Measurements from ENCODE around the gene SLC4A1AP.
"Not testable (repeated sequence)": the region's sequence is repeated elsewhere in the genome, so short reads cannot be mapped to it uniquely, and the experiment has no call there.

The SLC4A1AP gene

DNA sequence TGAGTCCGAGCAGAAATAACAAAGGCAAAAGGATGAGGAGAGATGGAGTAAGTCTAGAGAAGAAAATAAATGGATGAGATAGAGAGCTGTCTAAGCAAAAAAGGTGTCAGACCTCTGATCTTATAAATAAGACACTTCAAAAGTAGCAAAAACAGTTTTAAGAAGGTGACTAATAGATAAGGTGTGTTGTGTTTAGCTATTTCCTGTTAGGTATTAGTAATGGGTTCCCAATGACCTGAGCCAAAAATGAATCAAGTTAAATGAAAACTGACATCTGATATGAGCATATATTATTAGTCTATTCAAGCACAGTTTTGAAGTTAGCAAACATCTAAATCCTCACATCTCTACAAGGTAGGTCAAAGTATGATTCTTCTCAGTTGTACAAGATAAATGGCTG lies 10.9 kb upstream of the SLC4A1AP start:
- no peak for DNase-seq (ENCODE audit: low read depth)

DNA sequence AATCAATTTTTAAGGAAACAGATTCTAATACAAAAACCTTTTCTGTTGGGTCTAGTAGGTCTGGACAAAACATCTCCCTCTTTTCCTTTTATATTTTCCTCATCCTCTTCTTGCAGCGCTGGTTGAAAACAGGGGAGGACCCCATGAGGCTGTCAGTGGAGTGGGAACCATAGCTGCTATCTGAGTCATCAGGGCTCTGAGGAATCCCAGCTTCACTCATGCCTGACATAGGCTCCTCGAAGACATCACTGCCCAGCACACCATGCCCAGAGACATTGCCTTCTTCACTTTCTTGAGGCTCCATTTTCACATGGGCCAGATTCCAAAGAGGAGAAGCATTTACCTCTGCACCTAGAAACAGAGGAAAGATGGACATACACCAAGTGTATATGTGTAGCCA lies 10.3 kb upstream of the SLC4A1AP start:
- no peak for DNase-seq (ENCODE audit: low read depth)

DNA sequence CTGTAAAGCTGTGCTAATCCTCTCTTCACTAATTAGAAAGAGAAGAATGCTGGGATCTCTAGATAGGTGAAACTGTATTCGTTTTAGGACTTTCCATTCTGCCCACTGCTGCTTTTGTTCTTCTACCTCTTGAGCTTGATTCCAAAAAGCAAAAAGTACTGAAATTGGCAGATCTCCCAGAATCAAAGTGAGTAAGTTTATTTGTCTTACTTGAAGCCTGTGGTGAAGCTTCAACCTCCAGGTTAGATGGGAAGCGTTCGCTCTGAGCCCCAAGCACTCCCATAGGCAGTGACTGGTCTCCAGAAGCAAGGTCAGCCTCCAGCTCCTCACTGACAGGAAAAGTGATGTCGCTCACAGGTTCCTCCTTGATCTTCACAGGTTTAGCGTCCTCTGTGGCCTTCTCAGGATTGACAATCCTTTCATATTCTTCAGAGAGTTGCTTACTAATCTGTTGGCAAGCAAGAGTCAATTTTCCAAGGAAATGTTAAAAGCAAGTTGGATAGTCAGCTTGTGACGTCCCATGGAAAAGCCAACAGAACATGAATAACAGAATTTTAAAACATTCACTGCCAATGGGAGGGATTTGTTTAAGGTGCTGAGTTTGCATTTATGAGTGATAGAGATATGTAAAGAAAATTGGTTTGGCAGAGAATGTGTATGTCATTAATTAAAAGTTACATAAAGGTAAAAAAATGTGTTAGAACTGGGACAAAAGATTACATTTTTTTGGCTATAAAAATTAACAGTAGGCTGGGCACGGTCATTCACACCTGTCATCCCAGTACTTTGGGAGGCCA lies 8.3 kb upstream of the SLC4A1AP start:
- DNase-seq (ENCODE audit: low read depth) = no peak

DNA sequence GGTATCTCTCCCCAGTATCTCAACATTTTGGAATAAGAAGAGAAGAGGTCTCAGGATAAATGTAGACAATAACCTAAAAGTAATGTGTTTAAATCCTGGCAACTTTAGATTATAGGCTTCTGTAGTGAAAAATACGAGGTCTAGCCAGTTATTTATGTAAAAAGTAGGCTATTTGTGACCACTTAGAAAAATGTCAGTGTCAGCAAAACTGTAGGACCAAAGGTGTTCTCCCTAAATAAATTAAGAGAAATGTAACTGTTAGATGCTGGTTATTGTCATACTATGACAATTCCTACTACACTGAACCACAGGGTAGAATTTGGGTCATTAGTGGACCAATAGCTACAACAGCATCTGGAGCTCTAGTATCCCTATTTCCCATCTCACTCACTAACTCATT lies 2.3 kb upstream of the SLC4A1AP start:
- no peak for DNase-seq (ENCODE audit: low read depth)

DNA sequence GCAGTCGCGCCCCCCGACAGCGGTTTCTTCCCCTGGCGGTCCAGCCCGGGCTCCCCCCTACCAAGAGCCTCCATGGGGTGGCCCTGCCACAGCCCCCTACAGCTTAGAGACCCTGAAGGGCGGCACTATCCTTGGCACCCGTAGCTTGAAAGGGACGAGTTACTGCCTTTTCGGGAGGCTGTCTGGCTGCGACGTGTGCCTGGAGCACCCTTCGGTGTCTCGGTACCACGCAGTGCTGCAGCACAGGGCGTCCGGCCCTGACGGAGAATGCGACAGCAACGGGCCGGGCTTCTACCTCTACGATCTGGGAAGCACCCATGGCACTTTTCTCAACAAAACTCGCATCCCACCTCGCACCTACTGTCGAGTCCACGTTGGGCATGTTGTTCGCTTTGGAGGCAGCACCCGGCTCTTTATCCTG lies 475 bp downstream of the SLC4A1AP start:
- no peak for DNase-seq (ENCODE audit: low read depth)

DNA sequence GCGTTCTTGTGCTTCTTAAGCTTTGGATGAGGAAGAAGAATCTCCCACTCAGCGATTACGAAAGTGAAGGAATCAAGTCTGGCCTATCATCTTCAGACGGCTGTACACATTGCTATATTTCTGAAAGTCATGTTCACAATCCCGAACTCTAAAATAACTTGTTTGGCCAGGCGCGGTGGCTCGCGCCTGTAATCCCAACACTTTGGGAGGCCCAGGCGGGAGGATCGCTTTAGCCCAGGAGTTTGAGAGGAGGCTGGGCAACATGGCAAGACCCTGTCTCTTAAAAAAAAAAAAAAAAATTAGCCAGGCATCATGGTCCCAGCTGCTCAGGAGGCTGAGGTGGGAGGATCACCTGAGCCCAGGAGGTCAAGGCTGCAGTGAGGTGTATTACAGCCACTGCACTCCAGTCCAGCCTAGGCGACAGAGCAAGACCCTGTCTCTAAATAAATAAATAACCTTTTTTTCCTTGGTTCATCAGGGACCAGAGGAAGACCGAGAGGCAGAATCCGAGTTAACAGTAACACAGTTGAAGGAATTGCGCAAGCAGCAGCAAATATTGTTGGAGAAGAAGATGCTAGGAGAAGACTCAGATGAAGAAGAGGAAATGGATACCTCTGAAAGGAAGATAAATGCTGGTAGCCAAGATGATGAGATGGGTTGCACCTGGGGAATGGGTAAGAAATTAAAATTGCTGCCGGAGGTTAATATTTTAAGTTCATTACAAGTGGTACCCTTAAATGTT lies 1.1 kb downstream of the SLC4A1AP start:
- no peak for DNase-seq (ENCODE audit: low read depth)

DNA sequence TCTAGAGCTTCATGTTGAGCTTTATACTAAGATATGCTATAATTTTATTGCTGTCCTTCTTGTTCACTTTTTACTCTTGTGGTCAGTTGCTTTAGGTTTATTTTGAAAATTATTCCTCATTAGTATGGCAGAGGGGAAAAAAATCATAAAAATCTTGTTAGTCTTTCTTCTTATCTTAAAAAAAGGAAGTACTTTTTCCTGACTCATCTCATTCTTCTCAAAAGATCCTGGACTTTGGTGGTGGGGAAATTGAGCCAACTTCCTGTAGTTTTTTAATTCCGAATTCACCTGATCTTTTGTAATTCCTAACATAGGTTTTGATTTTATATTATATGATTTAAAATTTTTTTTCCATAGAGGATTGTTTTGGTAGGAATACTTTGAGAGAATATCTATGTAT lies 3.8 kb downstream of the SLC4A1AP start:
- DNase-seq (ENCODE audit: low read depth) = no peak

DNA sequence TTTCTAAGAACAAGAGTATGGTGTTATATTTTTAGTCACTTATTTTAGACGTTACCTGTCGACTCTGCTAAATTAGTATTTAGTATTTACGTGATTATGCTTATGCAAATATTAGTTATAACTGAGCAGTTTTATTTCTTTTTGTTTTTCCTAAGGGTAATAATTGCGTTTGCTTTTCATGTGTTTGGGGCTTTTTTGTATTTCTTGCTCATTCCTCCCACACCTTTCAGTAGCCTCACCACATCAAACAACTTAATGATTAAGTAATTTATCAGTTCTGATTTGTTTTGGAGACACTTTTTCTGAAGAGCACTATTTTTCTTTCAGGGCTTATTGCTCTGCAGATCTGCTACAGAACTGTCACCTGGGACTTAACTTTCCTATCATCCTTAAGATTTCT lies 7.5 kb downstream of the SLC4A1AP start:
- DNase-seq (ENCODE audit: low read depth) = no peak

DNA sequence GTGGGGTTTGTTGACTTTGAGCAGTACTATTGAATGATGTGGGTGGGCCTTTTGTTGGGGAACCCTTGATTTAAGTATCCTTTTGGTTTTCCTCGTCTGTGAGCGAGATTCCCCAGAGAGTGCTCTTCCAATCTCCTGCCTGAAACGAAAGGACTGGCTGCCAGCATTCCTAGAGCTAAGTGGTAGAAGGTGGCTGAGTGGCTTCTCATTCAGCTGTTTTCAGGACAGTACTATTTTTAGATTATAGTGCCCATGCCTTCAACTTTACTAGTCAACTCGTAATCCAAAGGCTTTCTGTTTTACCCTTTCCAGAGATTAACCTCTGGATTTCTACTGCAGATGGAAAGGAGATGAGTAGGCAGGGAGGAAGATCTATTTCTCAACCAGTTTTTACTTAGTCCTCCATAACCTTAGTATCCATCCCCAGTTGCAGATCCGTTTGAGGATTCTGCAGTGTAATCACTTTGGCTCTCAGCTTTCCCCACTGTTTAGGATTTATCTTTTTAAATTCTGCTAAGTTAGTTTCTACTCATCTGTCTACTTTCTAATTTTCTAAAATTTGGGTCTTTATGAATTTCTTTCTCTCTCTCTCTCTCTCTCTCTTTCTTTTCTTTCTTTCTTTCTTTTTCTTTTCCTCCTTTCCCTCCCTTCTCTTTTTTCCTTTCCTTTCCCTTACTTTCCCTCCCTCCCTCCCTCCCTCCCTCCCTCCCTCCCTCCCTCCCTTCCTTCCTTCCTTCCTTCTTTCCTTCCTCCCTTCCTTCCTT lies 9.2 kb downstream of the SLC4A1AP start:
- DNase-seq (ENCODE audit: low read depth) = no peak

DNA sequence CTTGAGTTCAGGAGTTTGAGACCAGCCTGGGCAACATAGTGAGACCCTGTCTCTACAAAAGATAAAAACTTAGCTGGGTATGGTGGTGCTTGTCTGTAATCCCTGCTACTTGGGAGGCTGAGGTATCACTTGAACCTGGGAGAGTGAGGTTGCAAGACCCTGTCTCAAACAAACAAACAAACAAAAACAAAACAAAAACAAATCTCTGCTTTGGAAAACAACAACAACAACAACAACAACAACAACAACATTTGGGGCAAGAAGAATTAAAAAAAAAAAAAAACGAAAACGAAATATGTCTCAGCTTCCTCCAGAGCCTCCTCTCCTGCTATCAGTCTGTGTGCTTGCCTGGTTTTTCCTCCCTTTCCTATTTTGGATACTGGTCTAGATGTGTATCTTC lies 16.9 kb downstream of the SLC4A1AP start:
- DNase-seq (ENCODE audit: low read depth) = no peak

DNA sequence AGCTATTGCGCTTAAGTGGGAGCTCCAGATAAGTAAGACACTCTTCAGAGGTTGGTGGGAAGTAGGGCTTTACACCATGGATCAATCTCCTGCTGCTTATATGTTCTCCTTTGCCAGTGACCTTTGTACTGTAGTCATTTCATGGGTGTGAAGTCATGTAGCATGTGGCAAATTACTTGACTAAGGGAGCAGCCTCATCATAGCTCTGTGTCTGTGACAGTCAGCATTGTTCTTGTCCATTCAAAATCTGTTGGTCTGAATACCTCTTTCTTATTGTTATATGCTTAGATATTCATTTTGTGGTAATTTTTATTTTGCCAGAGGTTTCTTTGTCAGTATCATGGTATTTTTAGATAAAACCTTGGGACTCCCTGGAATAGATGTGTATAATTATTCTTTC lies 18.2 kb downstream of the SLC4A1AP start:
- DNase-seq (ENCODE audit: low read depth) = no peak

DNA sequence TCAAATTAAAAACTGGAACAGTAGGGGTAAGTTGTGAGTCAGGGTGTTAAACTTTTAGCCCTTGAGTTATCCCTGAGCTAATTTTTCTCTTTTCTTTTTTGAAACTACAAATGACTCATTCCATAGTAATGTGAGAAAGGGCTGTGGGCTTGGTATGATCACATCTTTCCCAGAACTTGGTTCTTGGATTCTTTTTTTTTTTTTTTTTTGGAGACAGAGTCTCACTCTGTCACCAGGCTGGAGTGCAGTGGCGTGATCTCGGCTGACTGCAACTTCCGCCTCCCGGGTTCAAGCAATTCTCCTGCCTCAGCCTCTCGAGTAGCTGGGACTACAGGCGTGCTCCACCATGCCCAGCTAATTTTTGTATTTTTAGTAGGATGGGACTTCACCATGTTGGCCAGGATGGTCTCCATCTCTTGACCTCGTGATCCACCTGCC lies 18.7 kb downstream of the SLC4A1AP start:
- not testable (repeated sequence) for DNase-seq (ENCODE audit: low read depth)

DNA sequence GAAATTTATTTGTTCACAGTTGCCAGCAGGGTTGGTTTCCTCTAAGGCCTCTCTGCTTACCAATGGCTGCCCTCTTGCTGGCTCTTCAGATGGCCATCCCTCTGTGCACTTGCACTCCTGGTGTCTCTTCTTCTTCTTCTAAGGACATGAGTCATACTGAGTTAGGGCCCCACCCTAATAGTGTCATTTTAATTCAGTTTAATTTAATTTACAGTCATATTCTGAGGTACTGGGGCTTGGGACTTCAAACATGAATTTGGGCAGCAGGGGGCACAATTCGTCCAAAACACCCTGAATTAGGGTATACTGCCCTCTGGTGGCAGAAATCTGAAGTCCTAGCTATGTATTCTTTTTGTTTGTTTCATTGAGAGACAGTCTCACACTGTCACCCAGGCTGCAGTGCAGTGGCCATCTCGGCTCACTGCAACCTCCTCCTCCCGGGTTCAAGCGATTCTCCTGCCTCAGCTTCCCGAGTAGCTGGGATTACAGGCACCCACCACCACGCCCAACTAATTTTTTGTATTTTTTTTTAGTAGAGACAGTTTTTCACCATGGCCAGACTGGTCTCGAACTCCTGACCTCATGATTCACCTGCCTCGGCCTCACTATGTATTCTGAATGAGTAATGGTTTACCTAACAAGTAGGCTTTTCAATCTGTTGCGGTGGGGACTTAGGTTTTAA lies 19.8 kb downstream of the SLC4A1AP start:
- peak; percentile 64 for DNase-seq (ENCODE audit: low read depth)

DNA sequence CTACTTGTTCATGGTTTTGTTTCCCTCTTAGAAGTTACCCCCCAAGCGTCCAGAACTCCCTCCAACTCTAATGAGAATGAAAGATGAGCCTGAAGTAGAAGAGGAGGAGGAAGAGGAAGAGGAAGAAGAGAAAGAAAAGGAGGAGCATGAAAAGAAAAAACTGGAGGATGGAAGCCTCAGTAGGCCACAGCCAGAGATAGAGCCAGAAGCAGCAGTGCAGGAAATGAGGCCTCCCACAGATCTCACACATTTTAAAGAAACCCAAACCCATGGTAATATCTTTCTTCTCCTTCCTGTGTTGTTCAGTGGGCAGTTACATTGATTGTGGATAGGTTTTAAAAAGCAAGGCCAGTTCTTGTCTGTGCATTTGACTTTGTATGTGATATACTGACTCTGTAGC lies 21.3 kb downstream of the SLC4A1AP start:
- not testable (repeated sequence) for DNase-seq (ENCODE audit: low read depth)

DNA sequence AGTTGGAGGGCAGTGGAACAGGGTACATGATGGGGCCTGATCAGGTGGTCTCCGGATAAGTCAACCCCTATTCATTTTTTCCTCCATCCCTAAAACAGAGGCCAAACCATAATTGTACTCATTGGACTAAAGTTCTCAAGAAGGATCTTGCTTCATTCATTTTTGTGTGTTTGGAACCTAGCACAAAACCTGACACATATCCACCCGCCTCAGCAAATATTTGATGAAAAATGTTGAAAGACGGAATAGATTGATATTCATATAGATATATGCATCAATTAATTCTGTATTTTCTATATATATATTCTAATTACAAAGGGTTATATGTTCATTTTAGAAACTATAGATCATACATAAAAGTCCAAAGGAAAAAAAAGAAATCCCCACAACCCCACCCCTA lies 21.9 kb downstream of the SLC4A1AP start:
- DNase-seq (ENCODE audit: low read depth) = no peak

DNA sequence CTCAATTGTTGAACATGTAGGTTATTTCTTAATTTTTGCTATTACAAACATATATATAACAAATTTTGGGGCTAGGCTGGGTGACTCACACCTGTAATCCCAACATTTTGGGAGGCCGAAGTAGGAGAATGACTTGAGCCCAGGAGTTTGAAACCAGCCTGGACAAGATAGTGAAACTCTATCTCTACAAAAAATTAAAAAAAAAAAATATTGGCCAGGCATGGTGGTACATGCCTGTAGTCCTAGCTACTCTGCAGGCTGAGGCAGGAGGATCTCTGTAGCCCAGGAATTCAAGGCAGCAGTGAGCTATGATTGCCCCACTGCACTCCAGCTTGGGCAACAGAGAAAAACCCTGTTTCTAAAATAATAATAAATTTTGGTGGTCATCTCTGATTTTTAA lies 23.5 kb downstream of the SLC4A1AP start:
- DNase-seq (ENCODE audit: low read depth) = no peak

DNA sequence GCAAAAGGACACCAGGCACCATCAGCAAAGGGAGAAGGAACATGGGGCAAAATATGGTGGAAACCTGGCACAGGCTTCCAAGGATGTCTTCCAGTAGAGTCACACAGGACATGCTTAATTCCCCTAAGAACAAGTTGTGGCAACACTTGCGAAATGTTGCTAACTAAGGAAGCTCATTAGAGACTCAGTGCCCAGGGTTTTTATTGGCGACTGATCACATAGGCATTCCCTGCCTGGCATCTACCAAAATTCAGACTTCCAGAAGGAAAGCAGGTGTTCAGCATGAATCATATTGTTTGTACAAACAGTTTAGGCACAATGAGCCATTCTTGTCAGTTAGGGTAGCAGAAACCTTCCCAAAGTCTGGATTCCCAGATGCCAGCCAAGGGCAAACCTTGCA lies 25.7 kb downstream of the SLC4A1AP start:
- DNase-seq (ENCODE audit: low read depth) = no peak

DNA sequence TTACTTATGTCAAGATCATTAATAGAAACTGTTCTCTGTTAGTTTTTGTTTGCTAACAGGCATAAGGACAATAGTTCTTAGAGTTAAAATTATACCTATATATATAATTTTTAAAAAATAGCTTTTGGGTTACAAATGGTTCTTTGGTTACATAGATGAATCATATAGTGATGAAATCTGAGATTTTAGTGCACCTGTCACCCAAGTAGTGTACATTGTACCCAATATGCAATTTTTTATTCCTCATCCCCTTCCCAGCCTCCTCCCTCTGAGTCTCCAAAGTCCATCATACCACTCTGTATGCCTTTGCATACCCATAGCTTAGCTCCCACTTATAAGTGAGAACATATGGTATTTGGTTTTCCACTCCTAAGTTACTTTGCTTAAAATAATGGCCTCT lies 26.4 kb downstream of the SLC4A1AP start:
- DNase-seq (ENCODE audit: low read depth) = no peak

DNA sequence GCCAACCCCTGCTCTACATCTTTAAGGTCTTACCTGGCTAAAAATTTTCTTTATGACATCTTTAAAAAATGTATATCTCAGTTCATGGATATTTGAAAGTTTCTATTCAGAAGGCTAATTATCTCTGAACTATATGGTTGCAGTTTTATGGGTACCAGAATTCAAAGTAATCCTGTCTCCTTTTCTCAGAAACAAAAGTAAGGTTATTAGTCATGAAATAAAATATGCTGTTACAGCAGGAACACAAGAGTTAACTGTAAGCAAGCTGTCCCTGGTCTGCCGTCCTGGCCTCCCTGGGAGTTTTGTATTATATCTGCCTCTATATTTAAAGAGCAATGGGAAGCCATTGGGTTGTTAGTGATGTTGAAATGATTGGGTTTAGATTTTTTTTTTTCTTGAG lies 34.0 kb downstream of the SLC4A1AP start:
- no peak for DNase-seq (ENCODE audit: low read depth)

DNA sequence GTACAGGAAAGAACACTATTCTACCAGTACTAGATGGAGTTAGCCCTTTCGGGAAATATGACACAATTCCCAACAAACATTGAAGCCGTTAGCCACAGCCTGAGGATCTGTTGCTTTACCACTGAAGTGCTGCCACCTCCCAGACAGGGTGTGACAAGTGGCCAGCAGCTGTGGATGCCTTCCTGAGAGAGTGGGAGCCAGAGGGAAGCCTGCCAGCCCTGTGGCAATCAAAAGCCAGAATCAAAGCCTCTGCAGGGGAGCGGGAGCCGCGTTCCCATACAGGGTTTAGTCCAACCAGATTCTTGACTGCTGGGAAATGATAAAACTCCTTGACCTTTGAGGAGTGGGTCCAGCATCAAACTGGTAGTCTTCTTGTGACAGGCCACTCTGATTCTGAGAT lies 38.0 kb downstream of the SLC4A1AP start:
- no peak for DNase-seq (ENCODE audit: low read depth)

DNA sequence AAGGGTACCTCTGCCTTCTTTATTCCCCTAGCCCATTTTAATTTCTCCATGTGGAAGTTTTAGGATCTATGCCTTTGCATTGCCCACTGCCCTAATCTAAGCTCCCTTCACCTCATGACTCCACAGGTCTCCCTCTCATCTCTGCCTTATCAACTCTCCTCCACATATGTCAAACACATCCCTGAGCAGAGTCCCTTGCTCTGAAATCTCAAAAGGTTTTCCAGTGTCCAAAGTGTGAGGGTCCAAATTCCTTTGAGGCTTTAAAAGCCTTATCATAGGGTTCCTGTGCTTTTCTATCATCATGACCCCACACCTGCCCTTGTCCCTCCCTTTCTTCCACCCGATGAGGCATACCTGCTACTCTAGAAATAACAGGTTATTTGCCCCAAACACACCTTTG lies 38.6 kb downstream of the SLC4A1AP start:
- no peak for DNase-seq (ENCODE audit: low read depth)

DNA sequence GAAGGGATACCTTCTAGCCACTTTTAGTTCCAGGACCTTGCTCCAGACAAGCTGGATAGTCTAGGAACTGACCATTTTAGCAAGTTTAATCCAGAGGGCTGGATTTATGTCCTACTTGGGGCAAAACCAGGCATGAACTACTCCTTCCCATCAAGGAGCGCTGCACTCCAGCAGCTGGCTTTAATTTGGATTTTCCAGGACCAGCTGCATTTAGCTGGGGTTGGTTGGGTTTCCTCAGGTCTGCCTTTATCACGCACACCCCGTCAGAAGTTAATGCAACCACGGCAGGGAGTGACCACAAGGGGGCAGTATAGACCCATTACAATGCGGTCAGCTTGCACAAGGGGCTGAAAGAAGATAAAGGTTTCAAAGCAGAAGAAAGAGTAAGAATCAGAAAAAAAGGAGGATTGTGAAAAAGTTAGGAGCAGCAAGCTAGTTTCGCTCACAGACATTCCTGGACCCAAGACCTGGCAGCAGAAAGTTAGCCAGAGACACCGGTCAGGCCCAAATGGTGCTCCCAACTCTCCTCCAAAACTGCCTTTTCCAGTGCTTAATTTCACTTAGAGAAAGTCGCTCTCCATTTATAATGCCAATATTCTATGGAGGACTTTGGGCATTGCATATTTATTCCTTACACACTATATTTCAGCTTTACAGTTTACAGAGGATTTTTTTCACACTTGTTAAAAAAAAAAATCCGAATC lies 40.1 kb downstream of the SLC4A1AP start:
- peak; percentile 58 for DNase-seq (ENCODE audit: low read depth)

Measured in activated T-helper 1 cell treated with Interleukin-2 at 50 U/mL for 16 hours (primary cell).